T-helper 22 cell (primary cell): ENCODE results near the gene BRD1.
"Not testable (repeated sequence)": the region's sequence is repeated elsewhere in the genome, so short reads cannot be mapped to it uniquely, and the experiment has no call there.

Experiments used
- DNase-seq: peaks from one replicate; pipeline ENCODE4 v3.0.0-alpha.2; 2020; ENCODE audit warnings: low read depth

BRD1 gene

GRCh38 chr22:49783036-49783746, 44.5 kb downstream of the BRD1 start:
- no peak for DNase-seq

GRCh38 chr22:49781886-49782285, 45.8 kb downstream of the BRD1 start:
- DNase-seq: not testable (repeated sequence)

GRCh38 chr22:49781289-49781782, 46.3 kb downstream of the BRD1 start:
- no peak for DNase-seq

GRCh38 chr22:49780698-49781288, 46.9 kb downstream of the BRD1 start:
- no peak for DNase-seq

- no peak for DNase-seq
Measured at GRCh38 chr22:49779853-49780697, 47.6 kb downstream of the BRD1 start.

- no peak for DNase-seq
Measured at GRCh38 chr22:49779211-49779610, 48.5 kb downstream of the BRD1 start.

GRCh38 chr22:49777569-49778249, 50.0 kb downstream of the BRD1 start:
- DNase-seq: no peak

GRCh38 chr22:49776891-49777290, 50.8 kb downstream of the BRD1 start:
- no peak for DNase-seq

- no peak for DNase-seq
Measured at GRCh38 chr22:49775867-49776511, 51.7 kb downstream of the BRD1 start.

GRCh38 chr22:49775191-49775866, 52.3 kb downstream of the BRD1 start:
- DNase-seq: no peak

GRCh38 chr22:49774499-49775151, 53.0 kb downstream of the BRD1 start:
- DNase-seq: no peak

- no peak for DNase-seq
Measured at GRCh38 chr22:49774046-49774445, 53.6 kb downstream of the BRD1 start.

- DNase-seq: no peak
Measured at GRCh38 chr22:49773531-49773930, 54.1 kb downstream of the BRD1 start.

GRCh38 chr22:49772692-49773091, 55.0 kb downstream of the BRD1 start:
- no peak for DNase-seq

- no peak for DNase-seq
Measured at GRCh38 chr22:49771266-49772065, 56.2 kb downstream of the BRD1 start.

GRCh38 chr22:49770547-49771265, 57.0 kb downstream of the BRD1 start:
- no peak for DNase-seq

- no peak for DNase-seq
Measured at GRCh38 chr22:49769691-49770546, 57.8 kb downstream of the BRD1 start.
